Brain pericyte (primary cell): ENCODE measurements around the gene CELA2B.
"Not testable (repeated sequence)": the region's sequence is repeated elsewhere in the genome, so short reads cannot be mapped to it uniquely, and the experiment has no call there.

ENCODE experiments used
- DNase-seq: peaks from one replicate; pipeline ENCODE4 v3.0.0-alpha.2; 2012; ENCODE audit warnings: low read depth, low spot score

The CELA2B gene

GRCh38 chr1:15468145-15468544, 7.8 kb upstream of the CELA2B start:
- no peak for DNase-seq

GRCh38 chr1:15469361-15469760, 6.5 kb upstream of the CELA2B start:
- DNase-seq: no peak

- not testable (repeated sequence) for DNase-seq
These were observed 6.0 kb upstream of the CELA2B start for GRCh38 chr1:15469821-15470448.

- not testable (repeated sequence) for DNase-seq
These were observed 4.8 kb upstream of the CELA2B start for GRCh38 chr1:15471067-15471466.

GRCh38 chr1:15471723-15472122, 4.2 kb upstream of the CELA2B start:
- DNase-seq: not testable (repeated sequence)

GRCh38 chr1:15472587-15472986, 3.3 kb upstream of the CELA2B start:
- DNase-seq: no peak

GRCh38 chr1:15476927-15477326, 1.0 kb downstream of the CELA2B start:
- DNase-seq: no peak

- no peak for DNase-seq
These were observed 1.8 kb downstream of the CELA2B start for GRCh38 chr1:15477646-15478212.

- no peak for DNase-seq
These were observed 3.9 kb downstream of the CELA2B start for GRCh38 chr1:15479654-15480347.

- not testable (repeated sequence) for DNase-seq
These were observed 6.6 kb downstream of the CELA2B start for GRCh38 chr1:15482455-15482854.

GRCh38 chr1:15482983-15483543, 7.2 kb downstream of the CELA2B start:
- DNase-seq: not testable (repeated sequence)

- DNase-seq: no peak
These were observed 8.1 kb downstream of the CELA2B start for GRCh38 chr1:15483971-15484370.

- DNase-seq: not testable (repeated sequence)
These were observed 8.5 kb downstream of the CELA2B start for GRCh38 chr1:15484443-15484842.

GRCh38 chr1:15485636-15486035, 9.7 kb downstream of the CELA2B start:
- no peak for DNase-seq

- DNase-seq: not testable (repeated sequence)
These were observed 11.1 kb downstream of the CELA2B start for GRCh38 chr1:15486844-15487610.

- DNase-seq: no peak
These were observed 12.5 kb downstream of the CELA2B start for GRCh38 chr1:15488371-15488770.

- no peak for DNase-seq
These were observed 13.3 kb downstream of the CELA2B start for GRCh38 chr1:15489052-15489736.

GRCh38 chr1:15491010-15491409, 15.1 kb downstream of the CELA2B start:
- not testable (repeated sequence) for DNase-seq

- DNase-seq: no peak
These were observed 16.7 kb downstream of the CELA2B start for GRCh38 chr1:15492596-15492995.

- DNase-seq: no peak
These were observed 18.0 kb downstream of the CELA2B start for GRCh38 chr1:15493869-15494390.
